Type B pancreatic cell (in vitro differentiated cells): ENCODE measurements around the gene NIPBL. TPM values are rescaled to one million over a fixed set of nuclear protein-coding genes. Genes with fewer than 3 reads are reported as not detected.
A peak's percentile ranks its signal among the peaks of the same experiment; 100 is the strongest.
"Not testable (repeated sequence)": the region's sequence is repeated elsewhere in the genome, so short reads cannot be mapped to it uniquely, and the experiment has no call there.

Source experiments
- DNase-seq: peaks from one replicate; pipeline ENCODE4 v3.0.0; 2021; ENCODE audit warnings: mixed read lengths; ENCODE audit not compliant: unreplicated experiment; ENCODE audit errors: extremely low spot score
- H3K27ac Mint-ChIP-seq: 2 replicates; pipeline ENCODE4 v1.8.0; 2021; ENCODE audit warnings: mild to moderate bottlenecking, mixed read lengths
- H3K27me3 Mint-ChIP-seq: 2 replicates; pipeline ENCODE4 v1.8.0; 2021; ENCODE audit warnings: mixed read lengths
- H3K36me3 Mint-ChIP-seq: 2 replicates; pipeline ENCODE4 v1.8.0; 2021; ENCODE audit warnings: mixed read lengths
- H3K4me1 Mint-ChIP-seq: one replicate; pipeline ENCODE4 v1.8.0; 2021; ENCODE audit warnings: mixed read lengths; ENCODE audit not compliant: unreplicated experiment
- H3K4me3 Mint-ChIP-seq: 2 replicates; pipeline ENCODE4 v1.8.0; 2021; ENCODE audit warnings: mild to moderate bottlenecking, mixed read lengths
- H3K9me3 Mint-ChIP-seq: 2 replicates; pipeline ENCODE4 v1.8.0; 2021; ENCODE audit warnings: mixed read lengths
- total RNA-seq: library from RNA; stranded (reverse); gene quantifications from 2 replicates; pipeline ENCODE4 v1.2.1, GENCODE V29; 2021; ENCODE audit warnings: low replicate concordance
- TF ChIP-seq, protein P1 (sequence below): fragments of 200-600 bp; sonication (generic); conservative IDR thresholded peaks from 2 replicates; pipeline ENCODE4 v1.5.0; 2021; ENCODE audit warnings: antibody characterized with exemption, mild to moderate bottlenecking

The NIPBL gene
- total RNA-seq, 1 donor from 2014 or later, result 65.7 TPM

DNA sequence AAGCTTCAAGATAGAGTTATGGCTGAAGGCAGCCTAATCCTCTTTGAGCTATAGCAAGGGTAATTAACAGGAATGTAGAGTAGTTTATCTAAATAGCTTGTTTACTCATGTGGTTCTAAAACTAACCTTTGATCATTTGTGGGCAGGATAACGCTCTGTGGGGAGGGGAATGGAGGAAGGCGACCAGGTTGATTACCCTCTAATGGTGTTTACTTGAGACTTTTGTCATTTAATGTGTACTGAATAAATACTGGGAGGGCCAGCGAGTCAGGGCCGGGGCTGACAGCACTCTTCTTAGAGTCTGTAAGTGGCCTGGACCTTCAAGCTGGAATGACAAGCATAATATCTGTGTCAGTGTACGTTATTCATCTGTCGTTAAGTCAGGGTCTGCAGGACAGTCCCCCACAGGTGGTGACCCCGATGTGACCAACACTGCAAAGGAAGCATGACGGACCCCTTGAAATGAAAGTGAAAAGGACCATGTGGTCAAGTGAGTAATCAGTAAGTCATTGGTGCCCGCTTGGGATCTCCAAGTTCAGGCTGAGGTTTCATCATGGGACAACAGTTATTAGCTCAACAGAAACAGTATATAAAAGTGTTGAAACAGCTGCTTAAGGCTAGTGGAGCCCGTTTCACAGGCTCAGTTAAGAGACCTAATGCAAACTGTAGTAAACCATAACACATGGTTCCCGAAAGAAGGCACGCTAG lies 210.1 kb downstream of the NIPBL start:
- no peak overlapping the region for H3K4me3 Mint-ChIP-seq
- H3K4me1 Mint-ChIP-seq, result peaks cover 20% of the 10 kb centered on the region
- H3K27me3 Mint-ChIP-seq, result no peaks in the 10 kb centered on the region
- no peak overlapping the region for H3K27ac Mint-ChIP-seq
- DNase-seq, result no peak
- peaks cover 13% of the 10 kb centered on the region for H3K9me3 Mint-ChIP-seq
- TF ChIP-seq, protein P1, sequence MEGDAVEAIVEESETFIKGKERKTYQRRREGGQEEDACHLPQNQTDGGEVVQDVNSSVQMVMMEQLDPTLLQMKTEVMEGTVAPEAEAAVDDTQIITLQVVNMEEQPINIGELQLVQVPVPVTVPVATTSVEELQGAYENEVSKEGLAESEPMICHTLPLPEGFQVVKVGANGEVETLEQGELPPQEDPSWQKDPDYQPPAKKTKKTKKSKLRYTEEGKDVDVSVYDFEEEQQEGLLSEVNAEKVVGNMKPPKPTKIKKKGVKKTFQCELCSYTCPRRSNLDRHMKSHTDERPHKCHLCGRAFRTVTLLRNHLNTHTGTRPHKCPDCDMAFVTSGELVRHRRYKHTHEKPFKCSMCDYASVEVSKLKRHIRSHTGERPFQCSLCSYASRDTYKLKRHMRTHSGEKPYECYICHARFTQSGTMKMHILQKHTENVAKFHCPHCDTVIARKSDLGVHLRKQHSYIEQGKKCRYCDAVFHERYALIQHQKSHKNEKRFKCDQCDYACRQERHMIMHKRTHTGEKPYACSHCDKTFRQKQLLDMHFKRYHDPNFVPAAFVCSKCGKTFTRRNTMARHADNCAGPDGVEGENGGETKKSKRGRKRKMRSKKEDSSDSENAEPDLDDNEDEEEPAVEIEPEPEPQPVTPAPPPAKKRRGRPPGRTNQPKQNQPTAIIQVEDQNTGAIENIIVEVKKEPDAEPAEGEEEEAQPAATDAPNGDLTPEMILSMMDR, result no peak
- H3K36me3 Mint-ChIP-seq, result peaks cover 30% of the 10 kb centered on the region

DNA sequence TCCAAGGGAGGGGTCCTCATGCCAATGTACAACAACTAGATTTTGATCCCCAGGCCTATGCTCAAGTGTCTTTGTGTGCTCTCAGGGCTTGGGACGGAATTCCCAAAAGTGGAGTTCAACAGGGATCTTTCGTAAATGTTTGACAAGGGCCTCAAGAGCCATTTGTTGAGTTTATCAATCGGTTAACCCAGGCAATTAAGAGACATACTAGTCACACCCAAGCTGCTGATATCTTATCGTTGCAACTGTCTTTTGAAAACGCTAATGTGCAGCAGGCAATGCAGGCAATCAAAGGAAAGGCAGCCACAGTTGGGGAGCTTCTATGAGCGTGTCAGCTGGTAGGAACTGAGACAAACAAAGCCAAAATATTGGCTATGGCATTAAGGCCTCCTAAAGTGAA lies 211.4 kb downstream of the NIPBL start:
- DNase-seq, result no peak
- TF ChIP-seq, protein P1, result no peak
- Mint-ChIP-seq H3K36me3 (peaks cover 27% of the 10 kb centered on the region), H3K4me1 (peaks cover 20% of the 10 kb centered on the region), H3K4me3 (no peak overlapping the region), H3K27me3 (no peaks in the 10 kb centered on the region), H3K27ac (no peak overlapping the region), H3K9me3 (peaks cover 13% of the 10 kb centered on the region)

DNA sequence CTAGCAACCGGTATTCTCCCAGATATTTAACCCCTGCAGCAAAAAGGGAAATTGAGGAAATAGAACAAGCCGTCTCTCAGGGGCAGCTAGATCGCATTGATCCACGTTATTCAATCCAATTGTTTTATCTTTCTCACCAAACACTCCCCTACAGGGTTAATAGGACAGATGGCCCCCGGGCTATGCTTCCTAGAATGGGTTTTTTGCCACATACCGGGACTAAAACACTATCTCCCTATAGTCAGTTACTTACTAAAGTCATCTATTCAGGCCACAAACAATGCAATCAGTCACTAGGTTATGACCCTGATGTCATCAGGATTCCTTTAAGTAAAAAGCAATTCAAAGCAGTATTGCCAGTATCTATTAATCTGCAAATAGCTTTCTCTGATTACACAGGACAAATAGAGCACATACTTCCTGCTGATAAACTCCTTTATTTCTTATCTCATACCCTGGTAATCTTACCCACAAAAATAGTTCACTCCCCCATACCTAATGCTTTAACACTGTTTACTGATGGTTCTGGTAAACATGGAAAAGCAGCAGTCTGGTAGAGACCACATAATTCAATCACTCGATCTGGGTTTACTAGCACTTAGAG lies 213.7 kb downstream of the NIPBL start:
- H3K27ac Mint-ChIP-seq, result no peak overlapping the region
- no peak overlapping the region for H3K4me3 Mint-ChIP-seq
- H3K4me1 Mint-ChIP-seq, result peaks cover 20% of the 10 kb centered on the region
- TF ChIP-seq, protein P1, result no peak
- peaks cover 30% of the 10 kb centered on the region for H3K36me3 Mint-ChIP-seq
- no peak for DNase-seq
- no peaks in the 10 kb centered on the region for H3K27me3 Mint-ChIP-seq
- peaks cover 13% of the 10 kb centered on the region for H3K9me3 Mint-ChIP-seq

DNA sequence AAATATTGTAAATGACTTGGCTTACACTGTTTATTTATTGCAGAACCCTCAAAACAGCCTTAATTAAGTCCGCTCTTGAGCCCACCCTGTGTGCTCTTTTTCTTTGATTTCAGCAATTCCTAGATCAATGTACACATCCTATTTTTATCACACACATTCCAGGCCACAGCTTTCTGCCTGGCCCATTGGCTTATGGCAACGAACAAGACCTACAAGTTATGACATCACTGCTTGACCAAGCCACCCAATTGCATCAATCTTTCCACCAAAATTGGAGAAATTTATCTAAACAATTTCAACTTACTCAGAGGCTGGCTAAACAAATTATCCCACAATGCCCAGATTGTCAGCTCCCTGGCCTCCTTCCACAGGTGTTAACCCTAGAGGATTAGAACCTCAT lies 214.2 kb downstream of the NIPBL start:
- peak overlapping the region; percentile 11 for H3K27ac Mint-ChIP-seq
- DNase-seq, result no peak
- H3K27me3 Mint-ChIP-seq, result no peaks in the 10 kb centered on the region
- H3K36me3 Mint-ChIP-seq, result peaks cover 31% of the 10 kb centered on the region
- peaks cover 14% of the 10 kb centered on the region for H3K9me3 Mint-ChIP-seq
- peaks cover 20% of the 10 kb centered on the region for H3K4me1 Mint-ChIP-seq
- TF ChIP-seq, protein P1, result no peak
- H3K4me3 Mint-ChIP-seq, result no peak overlapping the region

DNA sequence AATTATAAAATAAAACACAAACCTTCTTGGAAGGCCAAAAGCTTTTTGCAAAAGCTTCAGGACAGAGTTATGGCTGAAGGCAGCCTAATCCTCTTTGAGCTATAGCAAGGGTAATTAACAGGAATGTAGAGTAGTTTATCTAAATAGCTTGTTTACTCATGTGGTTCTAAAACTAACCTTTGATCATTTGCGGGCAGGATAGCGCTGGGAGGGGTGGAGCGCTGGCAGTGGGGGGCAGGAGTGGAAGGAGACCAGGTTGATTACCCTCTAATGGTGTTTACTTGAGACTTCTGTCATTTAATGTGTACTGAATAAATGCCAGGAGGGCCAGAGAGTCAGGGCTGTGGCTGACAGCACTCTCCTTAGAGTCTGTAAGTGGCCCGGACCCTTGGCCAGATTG lies 217.2 kb downstream of the NIPBL start:
- H3K4me3 Mint-ChIP-seq, DNase-seq, H3K27ac Mint-ChIP-seq, H3K27me3 Mint-ChIP-seq: not testable (repeated sequence)
- Mint-ChIP-seq H3K4me1 (peaks cover 18% of the 10 kb centered on the region), H3K9me3 (peaks cover 12% of the 10 kb centered on the region), H3K36me3 (peaks cover 47% of the 10 kb centered on the region)

DNA sequence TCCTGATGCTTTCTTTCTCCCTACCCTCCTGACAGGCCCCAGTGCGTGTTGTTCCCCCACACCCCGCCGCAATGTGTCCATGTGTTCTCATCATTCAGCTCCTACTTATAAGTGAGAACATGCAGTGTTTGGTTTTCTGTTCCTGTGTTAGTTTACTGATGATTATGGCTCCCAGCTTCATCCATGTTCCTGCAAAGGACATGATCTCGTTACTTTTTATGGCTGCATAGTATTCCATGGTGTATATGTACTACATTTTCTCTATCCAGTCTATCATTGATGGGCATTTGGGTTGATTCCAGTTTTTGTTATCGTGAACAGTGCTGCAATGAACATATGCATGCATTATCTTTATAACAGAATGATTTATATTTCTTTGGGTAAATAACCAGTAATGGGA lies 222.7 kb downstream of the NIPBL start:
- Mint-ChIP-seq H3K36me3 (peaks cover 82% of the 10 kb centered on the region), H3K9me3 (peaks cover 16% of the 10 kb centered on the region)
- H3K27ac Mint-ChIP-seq, H3K27me3 Mint-ChIP-seq, H3K4me1 Mint-ChIP-seq, H3K4me3 Mint-ChIP-seq, DNase-seq: not testable (repeated sequence)
